NOMO-1 treated with dmso at 0.1 percent for 144 hours (cell line): ENCODE measurements around the gene HSPB6.

Source experiments
- DNase-seq: peaks from one replicate; lab custom pipeline; 2025; ENCODE audit not compliant: unreplicated experiment; lab: John Stamatoyannopoulos, UW

HSPB6 gene

GRCh38 chr19:35767288-35768081 lies 10.7 kb upstream of the HSPB6 start:
- DNase-seq: no peak

DNA sequence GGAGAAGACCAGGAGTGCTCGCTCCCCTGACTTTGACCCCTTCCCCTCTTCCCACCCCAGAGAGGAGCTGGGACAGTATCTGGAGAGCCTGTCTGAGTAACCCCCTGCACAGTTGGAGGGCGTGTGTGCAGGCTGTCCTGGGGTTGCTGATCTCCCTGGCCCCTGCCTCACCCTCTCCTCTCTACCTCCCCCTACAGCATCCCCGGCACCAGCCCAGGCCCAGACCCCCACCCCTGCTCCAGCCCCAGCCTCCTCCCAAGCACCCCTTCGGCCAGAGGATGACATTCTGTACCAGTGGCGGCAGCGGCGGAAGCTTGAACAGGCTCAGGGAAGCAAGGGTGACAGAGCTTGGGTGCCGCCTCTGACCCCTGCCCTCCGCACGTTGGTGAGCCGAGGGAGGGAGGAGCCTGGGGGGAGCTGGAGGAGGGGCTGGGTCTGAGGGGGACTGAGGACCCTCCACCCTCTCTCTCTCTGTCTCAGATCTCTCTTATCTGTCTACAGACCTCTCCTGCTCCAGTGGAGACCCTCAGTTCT lies 9.8 kb upstream of the HSPB6 start:
- no peak for DNase-seq

DNA sequence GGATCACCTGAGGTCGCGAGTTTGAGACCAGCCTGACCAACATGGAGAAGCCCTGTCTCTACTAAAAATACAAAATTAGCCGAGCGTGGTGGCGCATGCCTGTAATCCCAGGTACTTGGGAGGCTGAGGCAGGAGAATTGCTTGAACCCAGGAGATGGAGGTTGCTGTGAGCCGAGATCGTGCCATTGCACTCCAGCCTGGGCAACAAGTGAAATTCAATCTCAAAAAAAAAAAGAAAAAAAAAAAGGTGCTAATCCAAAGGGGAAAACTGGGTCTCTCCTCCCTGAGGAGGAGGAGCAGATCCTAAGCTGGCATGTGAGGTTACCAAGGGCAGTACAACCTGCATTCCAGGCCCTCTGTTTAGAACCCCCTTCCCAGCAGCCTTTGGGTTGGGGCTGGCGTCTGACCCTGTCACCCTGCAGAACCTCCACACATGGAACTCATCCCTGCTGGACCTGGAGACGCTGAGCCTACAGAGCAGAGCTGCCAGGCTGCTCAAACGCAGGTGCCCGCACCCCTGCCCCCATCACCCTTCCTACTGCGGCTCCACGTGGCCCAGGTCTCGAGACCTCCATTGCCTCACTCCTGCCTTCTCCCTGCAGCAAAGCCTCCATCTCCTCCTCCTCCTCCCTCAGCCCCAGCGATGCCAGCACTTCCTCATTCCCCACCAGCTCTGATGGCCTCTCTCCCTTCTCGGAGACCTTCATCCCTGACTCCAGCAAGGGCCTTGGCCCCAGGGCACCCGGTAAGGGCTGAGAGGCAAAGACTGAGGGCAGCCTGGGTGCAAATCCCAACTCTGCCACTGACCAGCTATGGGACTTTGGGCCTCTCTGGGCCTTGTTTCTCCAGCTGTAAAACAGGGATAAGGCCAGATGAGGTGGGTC lies 7.8 kb upstream of the HSPB6 start:
- DNase-seq: no peak

DNA sequence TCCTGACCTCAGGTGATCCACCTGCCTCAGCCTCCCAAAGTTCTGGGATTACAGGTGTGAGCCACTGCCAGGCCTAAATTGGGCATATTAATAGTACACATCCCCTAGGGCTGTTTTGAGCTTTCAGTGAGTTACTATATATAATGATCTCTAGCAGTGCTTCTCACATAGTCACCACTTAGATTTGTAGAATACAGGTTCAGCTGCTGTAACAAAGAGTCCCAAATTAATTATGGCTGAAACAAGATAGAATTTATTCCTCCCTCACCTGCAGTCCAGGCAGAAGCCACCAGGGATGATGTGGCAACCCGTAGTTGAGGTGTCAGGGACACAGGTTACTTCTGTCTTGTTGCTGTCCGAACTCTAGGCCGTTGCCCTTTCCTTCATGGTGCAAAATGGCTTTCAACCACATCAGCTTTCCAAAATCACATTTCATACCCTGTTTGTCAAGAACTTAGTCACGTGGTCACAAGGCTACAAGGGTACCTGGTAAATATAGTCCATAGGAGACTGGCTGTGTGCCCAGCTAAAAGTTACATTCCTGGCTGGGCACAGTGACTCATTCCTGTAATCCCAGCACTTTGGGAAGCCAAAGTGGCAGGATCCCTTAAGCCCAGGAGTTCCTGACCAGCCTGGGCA lies 4.0 kb upstream of the HSPB6 start:
- no peak for DNase-seq

DNA sequence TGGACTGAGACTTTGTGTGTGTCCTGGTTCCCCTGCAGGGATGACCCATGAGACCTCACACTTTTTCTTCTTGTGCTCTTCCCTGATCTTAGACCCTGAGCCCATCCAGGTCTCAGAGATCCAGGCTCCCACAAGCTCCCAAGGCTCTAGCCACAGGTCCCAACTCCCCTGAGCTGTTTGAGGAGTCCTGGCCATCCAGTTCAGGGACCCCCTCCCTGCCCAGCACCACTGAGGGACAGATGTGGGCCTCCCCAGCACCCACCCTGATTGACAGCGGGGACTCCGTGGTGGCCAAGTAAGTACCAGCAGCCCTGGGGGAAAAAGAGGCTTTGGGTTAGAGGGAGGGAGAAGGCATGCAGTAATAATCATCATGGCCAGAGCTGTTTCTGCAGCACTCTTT lies 2.9 kb upstream of the HSPB6 start:
- no peak for DNase-seq

DNA sequence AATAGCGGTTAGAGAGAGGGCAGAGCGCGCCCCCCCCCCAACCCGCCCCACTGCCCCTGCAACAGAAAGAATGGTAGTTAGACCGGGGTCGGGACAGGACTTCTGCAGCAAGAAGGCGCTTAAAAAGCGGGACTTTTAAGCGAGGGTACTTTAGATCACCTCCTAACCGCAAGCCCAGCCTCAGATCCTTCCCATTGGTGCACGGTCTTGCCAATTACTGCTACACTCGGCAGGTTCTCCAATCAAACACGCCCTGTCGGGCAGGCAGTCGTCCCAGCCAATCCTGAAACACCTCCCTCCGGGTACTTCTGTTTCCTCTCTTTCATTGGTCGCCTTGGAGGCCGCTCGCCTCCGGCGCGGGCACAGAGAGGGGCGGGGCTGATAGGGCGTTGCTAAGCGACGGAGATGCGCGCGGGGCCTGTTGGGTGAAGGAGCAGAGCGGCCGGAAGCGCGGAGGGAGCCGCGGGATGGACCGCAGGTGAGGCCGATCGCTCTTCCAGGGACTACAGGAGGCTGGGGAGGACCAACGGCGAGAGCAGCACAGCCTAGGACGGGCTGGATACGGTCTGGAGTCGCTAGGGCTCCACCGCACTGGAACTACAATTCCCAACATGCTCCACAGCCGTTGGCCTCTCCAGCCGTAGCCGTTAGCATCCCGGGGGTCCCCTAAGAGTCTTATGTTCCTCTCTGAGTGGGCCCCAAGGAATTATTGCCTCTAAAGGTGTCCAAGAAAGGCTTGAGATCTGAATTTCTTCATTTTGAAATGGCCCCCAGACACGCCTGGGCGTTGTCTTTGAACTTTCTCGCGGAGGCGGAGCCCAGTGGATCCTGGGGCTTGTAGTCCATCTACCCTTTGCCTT lies 1.1 kb upstream of the HSPB6 start, which contains the start of gene PROSER3:
Gene PROSER3, plus strand, starts transcription at position 428 of the 860 bp plus-strand sequence. Its CDS starts 40 bp downstream, at position 468.
- DNase-seq: peak; percentile 98

DNA sequence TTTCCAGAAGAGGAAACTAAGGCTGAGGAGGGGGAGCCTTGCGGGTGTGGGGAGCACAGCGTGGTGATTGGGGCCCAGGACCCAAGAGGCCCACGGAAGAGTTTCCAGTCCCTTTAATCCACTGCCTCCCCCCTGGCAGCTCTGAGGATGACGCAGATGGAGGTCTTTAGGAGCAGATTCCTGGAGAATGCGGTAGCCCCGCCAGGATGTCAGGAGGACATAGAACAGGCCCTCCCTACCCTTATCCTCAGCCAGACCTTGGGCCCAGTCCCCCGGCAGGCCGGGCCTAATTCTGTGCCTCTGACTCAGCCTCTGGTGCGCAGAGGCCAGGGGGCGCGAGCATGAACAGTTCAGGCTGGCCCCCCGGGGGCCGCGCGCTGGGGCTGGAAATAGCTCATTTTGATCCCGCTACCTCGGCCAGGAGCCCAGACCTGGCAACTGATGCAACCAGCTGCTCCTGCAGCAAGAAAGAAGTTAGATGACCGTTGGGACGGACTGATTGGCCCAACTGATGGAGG lies 461 bp upstream of the HSPB6 start:
- no peak for DNase-seq

- DNase-seq: no peak
Measured at GRCh38 chr19:35755550-35756376, 1.1 kb downstream of the HSPB6 start.

DNA sequence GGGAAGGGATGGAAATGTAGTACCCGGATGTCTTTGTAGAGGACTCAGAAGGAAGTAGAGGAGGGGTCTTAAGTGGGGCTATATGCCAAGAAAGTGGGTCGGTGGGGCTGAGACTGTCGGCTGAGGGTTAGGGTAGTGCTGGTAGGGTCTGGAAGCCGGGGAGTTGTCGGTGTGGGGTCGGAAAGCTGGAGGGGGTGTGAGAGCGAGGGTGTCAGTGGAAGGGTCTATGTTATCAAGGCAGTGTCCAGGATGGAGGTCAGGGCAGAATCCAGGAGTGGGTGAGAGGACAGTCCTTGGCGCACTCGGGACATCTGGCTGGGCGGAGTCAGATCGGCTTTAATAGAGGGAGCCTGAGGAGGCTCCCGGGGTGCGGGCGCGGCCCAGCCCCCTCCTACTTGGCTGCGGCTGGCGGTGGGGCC lies 1.7 kb downstream of the HSPB6 start:
- no peak for DNase-seq

- no peak for DNase-seq
Measured at GRCh38 chr19:35754370-35755130, 2.3 kb downstream of the HSPB6 start.

DNA sequence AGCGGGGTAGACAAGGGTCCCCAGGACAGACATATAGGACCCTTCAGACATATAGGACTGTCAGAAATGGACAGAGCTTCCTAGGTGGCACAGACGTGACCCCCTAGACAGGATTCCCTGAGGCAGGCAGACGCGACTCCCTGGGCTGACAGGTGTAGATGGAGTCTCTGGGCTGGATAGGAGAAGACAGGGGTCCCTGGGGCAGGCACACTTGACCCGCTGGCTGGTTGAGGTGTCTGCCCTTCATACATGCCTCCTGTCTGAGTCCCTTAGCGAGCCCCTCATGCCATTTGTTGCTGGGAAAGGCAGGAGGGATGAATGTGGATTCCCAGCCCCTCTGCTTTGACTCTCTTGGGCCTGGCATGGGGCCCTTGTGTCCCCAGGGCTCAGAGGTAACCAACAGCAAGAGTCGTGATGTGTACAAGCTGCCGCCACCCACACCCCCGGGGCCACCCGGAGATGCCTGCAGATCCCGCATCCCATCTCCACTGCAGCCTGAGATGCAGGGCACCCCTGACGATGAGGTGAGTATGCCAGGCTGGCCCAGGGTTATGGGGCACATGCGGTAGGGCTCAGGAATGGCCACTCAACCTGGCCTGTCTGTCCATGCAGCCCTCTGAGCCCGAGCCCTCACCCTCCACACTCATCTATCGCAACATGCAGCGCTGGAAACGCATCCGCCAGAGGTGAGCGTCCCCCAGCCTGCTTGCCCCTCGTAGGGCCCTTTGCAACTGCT lies 3.0 kb downstream of the HSPB6 start:
- no peak for DNase-seq

DNA sequence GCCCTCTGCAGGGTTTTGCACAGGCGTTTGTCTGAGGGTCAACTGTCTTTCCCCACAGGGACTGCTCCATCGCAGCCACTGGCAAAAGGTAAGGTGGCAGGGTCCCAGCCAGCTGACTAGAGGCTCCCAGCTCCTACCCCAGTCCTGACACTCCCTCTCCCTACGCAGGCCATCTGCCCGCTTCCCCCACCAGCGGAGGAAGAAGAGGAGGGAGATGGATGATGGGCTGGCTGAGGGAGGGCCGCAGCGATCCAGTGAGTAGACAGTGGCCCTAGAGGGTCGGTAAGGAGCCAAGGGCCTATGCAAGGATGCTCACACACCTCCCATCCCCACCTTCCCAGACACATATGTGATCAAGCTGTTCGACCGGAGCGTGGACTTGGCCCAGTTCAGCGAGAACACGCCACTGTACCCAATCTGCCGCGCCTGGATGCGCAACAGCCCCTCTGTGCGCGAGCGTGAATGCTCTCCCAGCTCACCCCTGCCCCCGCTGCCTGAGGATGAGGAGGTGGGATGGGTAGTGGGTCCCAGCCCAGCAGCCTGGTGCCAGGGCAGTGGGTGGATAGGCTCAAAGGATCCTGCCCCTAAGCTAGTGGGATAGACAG lies 4.0 kb downstream of the HSPB6 start:
- no peak for DNase-seq

DNA sequence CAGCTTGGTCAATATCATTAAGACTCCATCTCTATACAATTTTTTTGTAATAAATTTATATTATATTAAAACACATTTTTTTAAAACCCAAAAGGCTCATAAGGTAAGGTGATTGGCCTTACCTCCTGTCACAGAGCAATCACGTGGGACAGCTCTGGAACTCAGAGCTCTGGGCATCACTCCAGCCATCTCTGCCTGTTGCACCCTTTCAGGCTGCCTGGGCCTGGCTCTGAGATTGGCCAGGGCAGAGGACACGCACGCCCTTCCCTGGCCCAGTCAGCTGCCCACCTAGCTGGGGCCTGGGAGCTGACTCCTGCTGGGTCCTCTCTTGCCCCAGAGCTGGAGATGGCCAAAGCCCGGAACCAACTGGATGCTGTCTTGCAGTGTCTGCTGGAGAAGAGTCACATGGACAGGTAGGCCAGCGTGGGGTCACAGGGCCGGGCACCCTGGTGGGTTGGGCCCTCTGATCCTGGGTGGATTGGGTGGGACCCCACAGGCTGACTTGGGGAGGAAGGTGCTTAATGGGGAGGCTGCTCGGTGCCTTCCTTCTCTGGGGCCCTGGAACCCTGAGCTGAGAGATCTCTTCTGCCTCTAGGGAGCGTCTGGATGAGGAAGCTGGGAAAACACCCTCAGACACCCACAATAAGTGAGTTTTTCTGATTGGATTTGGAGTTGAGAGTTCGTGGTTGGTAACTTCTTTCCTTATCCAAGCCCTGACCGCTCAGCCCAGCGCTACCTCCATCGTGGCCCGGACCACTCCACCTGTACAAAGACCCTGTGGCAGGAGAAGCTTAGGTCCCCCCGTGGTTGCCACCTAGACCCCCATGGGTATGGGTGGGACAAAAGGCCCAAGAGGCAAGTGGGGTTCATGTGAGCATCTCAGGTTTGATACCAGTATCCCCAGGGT lies 4.7 kb downstream of the HSPB6 start:
- no peak for DNase-seq

GRCh38 chr19:35750167-35750566 lies 6.7 kb downstream of the HSPB6 start:
- no peak for DNase-seq

DNA sequence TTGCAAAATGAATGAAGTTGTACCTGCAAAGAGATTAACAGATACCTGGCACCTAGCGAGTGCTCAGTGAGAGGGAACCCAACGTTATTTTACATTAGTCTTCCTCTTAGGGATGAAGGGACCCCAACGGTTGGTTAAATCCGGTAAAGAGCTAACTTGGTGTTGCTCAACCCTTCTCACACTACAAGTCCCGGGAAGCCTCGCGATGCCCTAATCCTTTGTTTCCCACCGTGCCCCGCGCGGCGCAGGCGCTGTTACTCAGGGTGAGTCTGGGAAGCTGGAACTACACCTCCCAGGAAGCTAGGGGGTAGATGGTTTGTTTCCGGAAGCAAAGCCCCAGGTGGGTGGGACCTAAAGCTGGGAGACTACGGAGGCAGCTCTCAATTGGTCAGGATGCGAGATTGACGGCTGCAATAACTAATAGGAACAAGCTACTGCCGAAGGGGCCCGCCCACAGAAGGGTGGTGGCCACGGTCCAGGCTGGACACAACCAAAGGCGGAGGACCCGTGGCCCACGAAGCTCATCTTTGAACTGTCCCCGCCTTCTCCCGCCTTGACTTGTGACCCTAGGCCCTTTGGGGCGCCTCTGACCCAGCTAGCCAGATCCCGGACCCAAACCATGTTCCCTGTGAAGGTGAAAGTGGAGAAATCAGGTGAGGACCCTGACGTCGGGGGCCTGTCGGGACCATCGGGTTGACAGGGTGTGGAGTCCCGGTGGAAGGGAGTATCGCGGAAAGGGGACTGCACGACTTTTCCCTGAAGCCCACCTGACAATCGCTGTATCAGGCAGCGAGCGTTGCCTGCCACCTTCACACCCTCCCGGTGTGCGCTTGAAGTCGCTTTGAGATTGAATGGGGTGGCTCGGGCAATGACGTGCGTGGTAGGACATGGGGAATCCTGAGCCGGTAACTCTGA lies 8.5 kb downstream of the HSPB6 start, which contains the start of gene LIN37:
Gene LIN37, plus strand, starts transcription at position 471 of the 915 bp plus-strand sequence. Its CDS starts 149 bp downstream, at position 620.
- peak; percentile 98 for DNase-seq
